Upper lobe of left lung (tissue), 4 donors: Measurements from ENCODE around the gene SECISBP2L.

Experiments used
- CTCF ChIP-seq, 6 experiments: fragments of 450-650 bp in 4 of 6; fragments of 200-600 bp in 2 of 6; sonication (generic) in 2 of 6; IDR thresholded peaks; one replicate each; pipeline ENCODE4 v1.5.1; 2016 to 2019; ENCODE audit warnings: antibody characterized with exemption in 6 of 6
- EP300 ChIP-seq, 4 donors: sonication (generic); formaldehyde crosslinking; IDR thresholded peaks; one replicate each; pipeline ENCODE4 v1.5.1; 2017; ENCODE audit warnings: antibody characterized with exemption in 4 of 4, control low read depth in 2 of 4
- POLR2A ChIP-seq, 4 donors: fragments of 450-650 bp; IDR thresholded peaks; one replicate each; pipeline ENCODE4 v1.5.1; 2016 to 2017; ENCODE audit warnings: antibody characterized with exemption in 4 of 4, mild to moderate bottlenecking in 2 of 4

- TF ChIP-seq CTCF (IDR thresholded peaks at IDR 0.05) (no peak), POLR2A (IDR thresholded peaks at IDR 0.05) (no peak), EP300 (IDR thresholded peaks at IDR 0.05) (no peak)
These were observed 22.9 kb downstream of the SECISBP2L start for GRCh38 chr15:49023354-49023753.
